Tongue (tissue), 2 donors: ENCODE results near the gene RTF1. TPM values are rescaled to one million over a fixed set of nuclear protein-coding genes. Genes with fewer than 3 reads are reported as not detected.

ENCODE experiments used
- DNase-seq: peaks from one replicate; pipeline ENCODE4 v3.0.0-alpha.2; 2015
- total RNA-seq: library from RNA; depleted of rRNA; stranded (reverse); fragments of >200 nt; gene quantifications from one replicate; pipeline ENCODE4 v1.2.3, GENCODE V29; 2014

Gene RTF1
- total RNA-seq, 1 donor from 2014 or later: 46.4 TPM

GRCh38 chr15:41487802-41488201 is 70.9 kb downstream of the RTF1 start:
- no peak for DNase-seq

- DNase-seq: no peak
These were observed 72.7 kb downstream of the RTF1 start for GRCh38 chr15:41489641-41490040.

GRCh38 chr15:41490355-41490754 is 73.5 kb downstream of the RTF1 start:
- no peak for DNase-seq

DNA sequence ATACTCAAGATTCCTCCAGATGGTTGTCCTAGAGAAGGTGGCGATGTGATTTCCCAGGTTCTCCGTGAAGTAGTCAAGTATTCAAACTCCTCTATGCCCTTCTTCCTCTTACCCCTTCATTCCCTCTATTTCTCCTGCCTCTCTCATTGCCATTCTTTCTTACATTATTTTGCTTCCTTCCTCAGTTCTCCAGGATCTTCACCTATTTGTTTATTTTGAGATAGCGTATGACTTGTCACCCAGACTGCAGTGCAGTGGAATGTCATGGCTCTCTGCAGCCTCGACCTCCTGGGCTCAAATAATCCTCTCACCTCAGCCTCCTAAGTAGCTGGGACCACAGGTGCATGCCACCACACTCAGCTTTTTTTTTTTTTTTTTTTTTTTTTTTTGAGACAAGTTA is 75.0 kb downstream of the RTF1 start:
- no peak for DNase-seq

GRCh38 chr15:41492597-41493204 is 75.8 kb downstream of the RTF1 start:
- DNase-seq: no peak

- DNase-seq: peak; percentile 80
These were observed 76.5 kb downstream of the RTF1 start, which contains the start of gene ITPKA for GRCh38 chr15:41493205-41493901. Gene ITPKA, plus strand, starts transcription at chr15:41493874. Its CDS starts 54 bp downstream, at chr15:41493928.

GRCh38 chr15:41493902-41494189 is 77.0 kb downstream of the RTF1 start:
- DNase-seq: no peak

- no peak for DNase-seq
These were observed 77.5 kb downstream of the RTF1 start for GRCh38 chr15:41494190-41494921.

GRCh38 chr15:41494922-41495735 is 78.2 kb downstream of the RTF1 start:
- no peak for DNase-seq

DNA sequence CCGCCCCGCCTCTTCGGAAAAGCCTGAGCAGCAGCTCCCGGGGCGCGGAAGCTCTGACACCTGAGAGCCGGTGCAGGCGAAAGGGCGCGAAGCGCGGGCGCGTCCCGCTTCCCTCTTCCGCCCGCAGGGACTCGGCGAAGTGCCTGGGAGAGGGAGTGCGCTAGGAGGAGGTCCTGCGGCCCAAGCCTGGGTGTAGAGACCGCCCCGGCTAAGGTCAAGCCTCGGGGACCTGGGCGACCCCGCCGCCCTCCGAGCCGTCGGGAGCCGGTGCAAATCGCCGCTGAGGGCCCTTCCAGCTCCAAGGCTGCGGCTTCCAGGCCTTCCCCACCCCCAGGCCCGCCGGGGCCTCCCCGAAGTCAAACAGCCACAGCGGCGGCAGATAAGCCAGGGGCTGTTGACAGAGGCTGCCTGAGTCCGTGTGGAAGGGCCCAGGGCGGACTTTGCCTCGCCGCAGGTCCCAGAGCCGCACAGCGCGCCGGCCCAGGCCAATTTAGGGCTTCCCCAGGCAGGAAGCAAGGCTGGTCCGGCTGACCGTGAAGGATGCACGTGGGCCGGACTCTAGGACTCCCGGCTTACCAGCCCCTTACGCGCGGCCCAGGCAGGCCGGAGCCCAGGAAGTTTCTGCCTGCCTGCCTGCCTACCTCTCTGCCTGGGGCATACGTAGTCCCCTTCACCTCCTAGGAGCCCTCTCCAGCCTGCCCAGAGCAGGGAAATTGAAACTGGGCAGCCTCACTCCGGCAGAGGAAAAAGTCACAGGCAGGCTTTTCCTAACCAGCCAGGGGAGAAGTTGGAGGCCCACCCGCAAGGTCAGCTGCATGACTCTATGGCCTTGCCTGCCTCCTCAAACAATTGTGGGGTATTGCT is 79.1 kb downstream of the RTF1 start:
- DNase-seq: no peak

DNA sequence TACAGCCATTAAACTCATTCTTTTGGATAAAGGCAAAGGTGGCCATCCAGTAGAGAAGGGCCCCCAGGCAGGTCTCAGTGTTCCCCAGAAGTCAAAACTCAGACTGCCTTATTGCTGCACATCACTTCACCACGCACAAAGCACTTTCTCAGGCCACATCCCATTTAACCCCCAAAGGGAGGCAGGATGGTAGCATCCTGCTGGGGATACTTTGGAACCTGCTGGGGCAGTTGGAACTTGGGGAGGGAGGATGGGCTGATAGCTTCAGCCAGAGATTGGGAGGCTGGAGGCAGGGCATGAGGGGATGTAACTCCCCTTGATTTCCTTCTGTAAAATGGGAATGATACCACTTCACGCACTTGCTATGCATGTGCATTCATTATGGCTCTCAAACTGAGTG is 81.8 kb downstream of the RTF1 start:
- DNase-seq: no peak

GRCh38 chr15:41499109-41499851 is 82.4 kb downstream of the RTF1 start:
- no peak for DNase-seq

- peak; percentile 22 for DNase-seq
These were observed 84.5 kb downstream of the RTF1 start for GRCh38 chr15:41501191-41501917.

- DNase-seq: no peak
These were observed 85.3 kb downstream of the RTF1 start for GRCh38 chr15:41501931-41502794.

DNA sequence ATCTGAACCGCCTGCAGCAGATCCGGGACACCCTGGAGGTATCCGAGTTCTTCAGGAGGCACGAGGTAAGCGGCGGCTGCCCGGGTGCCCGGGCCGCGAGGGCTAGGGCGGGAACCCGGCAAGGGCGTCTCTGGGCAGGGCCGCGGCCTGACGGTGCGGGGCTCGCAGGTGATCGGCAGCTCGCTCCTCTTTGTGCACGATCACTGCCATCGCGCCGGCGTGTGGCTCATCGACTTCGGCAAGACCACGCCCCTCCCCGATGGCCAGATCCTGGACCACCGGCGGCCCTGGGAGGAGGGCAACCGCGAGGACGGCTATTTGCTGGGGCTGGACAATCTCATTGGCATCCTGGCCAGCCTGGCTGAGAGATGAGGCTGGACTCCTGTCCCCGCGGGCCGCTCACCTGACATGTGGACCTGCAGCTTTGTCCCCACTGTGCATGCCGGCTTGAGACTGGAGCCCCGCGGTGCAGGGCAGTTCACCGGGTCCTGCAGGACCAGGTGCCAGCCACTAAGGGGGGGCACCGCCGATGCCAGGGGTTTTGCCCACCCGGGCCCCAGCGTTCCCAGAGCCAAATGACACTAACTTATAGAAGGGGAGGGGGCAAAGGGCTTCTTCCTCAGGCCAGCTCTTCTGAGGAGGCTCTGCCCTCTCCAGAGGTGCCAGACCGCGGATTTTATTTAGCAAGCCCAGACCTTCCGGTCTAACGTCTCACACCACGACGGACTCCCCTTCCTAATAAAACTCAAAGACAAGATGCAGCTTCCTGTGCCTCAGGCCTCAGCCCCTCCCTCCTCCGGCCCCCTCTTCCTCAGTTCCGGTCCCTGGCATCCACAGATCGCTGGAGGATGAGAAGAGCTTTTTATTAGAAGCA is 86.1 kb downstream of the RTF1 start:
- no peak for DNase-seq

GRCh38 chr15:41503669-41504010 is 86.7 kb downstream of the RTF1 start:
- no peak for DNase-seq

DNA sequence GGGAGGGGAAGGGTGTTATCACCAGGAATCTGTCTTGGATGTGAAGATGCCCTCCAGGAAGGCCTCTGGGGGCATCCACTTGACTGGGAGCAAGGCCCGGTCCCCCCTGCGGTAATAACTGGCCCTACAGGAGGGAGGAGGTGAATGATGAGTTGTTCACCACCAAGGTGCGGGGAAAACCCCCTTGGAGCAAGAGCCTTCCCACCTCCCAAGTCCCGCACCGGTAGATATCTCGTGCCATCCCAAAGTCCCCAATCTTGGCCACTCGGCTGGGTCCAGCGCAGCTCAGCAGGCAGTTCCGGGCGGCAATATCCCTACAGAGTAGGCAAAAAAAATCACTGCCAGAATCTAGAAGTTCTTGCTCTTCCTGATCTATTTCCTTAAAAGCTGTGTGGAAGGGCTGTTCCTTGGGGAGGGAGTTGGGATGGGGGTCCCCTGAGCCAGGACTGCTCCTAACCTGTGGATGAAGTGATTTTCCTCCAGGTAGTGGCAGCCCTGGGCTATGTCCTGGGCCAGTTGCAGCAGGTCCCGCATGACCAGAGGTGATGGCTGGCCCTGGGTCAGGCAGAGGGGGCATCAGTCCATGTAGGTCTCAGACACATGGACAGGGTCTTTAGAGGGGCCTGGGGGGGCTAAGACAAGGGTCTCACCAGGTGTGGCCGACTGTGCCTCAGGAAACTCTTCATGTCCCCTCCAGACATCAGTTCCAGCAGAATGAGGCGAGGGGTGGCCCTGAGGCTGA is 88.0 kb downstream of the RTF1 start:
- DNase-seq: no peak

DNA sequence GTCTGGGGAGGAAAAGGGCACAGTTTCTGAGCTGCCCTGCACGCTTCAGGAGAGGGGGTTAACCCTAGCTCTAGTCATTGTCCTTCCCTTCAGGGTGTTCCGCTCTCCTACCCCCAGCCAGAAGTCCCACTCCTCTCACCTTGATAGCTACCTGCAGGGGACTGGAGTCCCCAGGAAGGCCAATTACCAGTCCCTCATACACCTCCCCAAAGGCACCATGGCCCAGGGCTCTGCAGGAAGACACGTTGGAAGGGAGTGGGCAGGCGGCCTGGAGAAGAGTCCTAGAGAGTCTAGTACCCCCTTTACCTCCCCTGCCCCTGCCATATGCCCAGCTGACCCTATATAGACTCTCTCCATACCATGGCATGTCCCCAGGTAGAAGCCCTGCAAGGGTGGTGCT is 88.9 kb downstream of the RTF1 start:
- DNase-seq: no peak
